HepG2 (cell line): ENCODE data around the gene FBXW8. TPM values are rescaled to one million over a fixed set of nuclear protein-coding genes. Genes with fewer than 3 reads are reported as not detected.

Source experiments
- ATAC-seq: fragments of 200-7000 bp; cut with Tn5 transposase; 3 replicates; pipeline ENCODE4 v1.9.1; 2020; ENCODE audit warnings: mild to moderate bottlenecking, moderate library complexity
- BruUV-seq: library from RNA; stranded (reverse); fragments of 400-500 nt; replicated peaks from 2 replicates; lab custom pipeline; 2021; lab: Mats Ljungman, UMichigan
- CTCF ChIA-PET: fragments of 300-600 bp; formaldehyde crosslinking; extraction: SDS; loops from one replicate; lab custom pipeline; 2021; ENCODE audit warnings: low total read pairs, inconsistent platforms, low intra/inter-chr PET ratio; lab: Yijun Ruan, JAX
- POLR2A ChIA-PET: fragments of 350-600 bp; sonication (Branson Sonifier 250); formaldehyde crosslinking; loops from one replicate; lab custom pipeline; 2020; ENCODE audit warnings: antibody characterized with exemption, inconsistent platforms; lab: Yijun Ruan, JAX
- DNase-seq: peaks from one replicate; pipeline ENCODE4 v3.0.0-alpha.2; 2015; ENCODE audit warnings: low spot score
- FAIRE-seq: peaks from 3 replicates; lab custom pipeline; 2011; peaks lifted over from hg19 to GRCh38; lab: Jason Lieb, UNC
- H2AFZ ChIP-seq: one replicate; pipeline ENCODE4 v1.6.1; 2011; ENCODE audit warnings: low read length, inconsistent platforms
- H3K27ac ChIP-seq: fragments of 300-600 bp; 3 replicates; pipeline ENCODE4 v1.8.0; 2011; ENCODE audit warnings: mixed run types, mild to moderate bottlenecking, mixed read lengths, low read length, inconsistent platforms; ENCODE audit not compliant: insufficient read depth; ENCODE audit errors: extremely low read length
- H3K27me3 ChIP-seq, 2 experiments: fragments of 200-600 bp in 1 of 2; 2 replicates in 1 of 2; 3 replicates in 1 of 2; pipeline versions ENCODE4 v1.6.0 to v1.8.0; 2011; ENCODE audit warnings: low read length in 2 of 2, mild to moderate bottlenecking in 2 of 2, moderate library complexity in 2 of 2, inconsistent platforms in 1 of 2; ENCODE audit not compliant: insufficient read depth in 2 of 2, control insufficient read depth in 1 of 2
- H3K36me3 ChIP-seq, 2 experiments: fragments of 200-600 bp in 1 of 2; replicated peaks in 1 of 2; 2 replicates in 1 of 2; 3 replicates in 1 of 2; pipeline versions ENCODE4 v1.5.1 to v1.8.0; 2011; ENCODE audit warnings: low read length in 2 of 2, inconsistent platforms in 1 of 2; ENCODE audit not compliant: insufficient read depth in 2 of 2, control insufficient read depth in 1 of 2
- H3K4me1 ChIP-seq: 2 replicates; pipeline ENCODE4 v1.5.1; 2012; ENCODE audit warnings: low read length, inconsistent platforms; ENCODE audit not compliant: insufficient read depth
- H3K4me2 ChIP-seq: 2 replicates; pipeline ENCODE4 v1.6.0; 2011; ENCODE audit warnings: low read depth, low read length, inconsistent platforms
- H3K4me3 ChIP-seq, 3 experiments: fragments of 200-600 bp in 1 of 3; sonication (generic), shearing (Covaris generic) in 1 of 3; replicated peaks in 1 of 3; 2 replicates each; pipeline ENCODE4 v1.5.1; 2011 to 2016; ENCODE audit warnings: low read length in 3 of 3, inconsistent platforms in 2 of 3, low read depth in 2 of 3, mild to moderate bottlenecking in 2 of 3, control low read depth in 1 of 3, mixed read lengths in 1 of 3; ENCODE audit not compliant: insufficient read depth in 1 of 3
- H3K79me2 ChIP-seq: one replicate; pipeline ENCODE4 v1.6.1; 2011; ENCODE audit warnings: low read length, inconsistent platforms; ENCODE audit not compliant: insufficient read depth
- H3K9ac ChIP-seq: 2 replicates; pipeline ENCODE4 v1.6.0; 2011; ENCODE audit warnings: mild to moderate bottlenecking, low read depth, low read length, inconsistent platforms; ENCODE audit not compliant: insufficient read depth
- H3K9me3 ChIP-seq: 2 replicates; pipeline ENCODE4 v1.5.1; 2012; ENCODE audit warnings: mild to moderate bottlenecking, low read length
- H4K20me1 ChIP-seq: 2 replicates; pipeline ENCODE4 v1.6.0; 2011; ENCODE audit warnings: inconsistent platforms, mild to moderate bottlenecking, low read length, moderate library complexity; ENCODE audit not compliant: insufficient read depth
- GABPB1 ChIP-seq: IDR thresholded peaks from 2 replicates; pipeline ENCODE4 v1.6.1; 2016; ENCODE audit warnings: mild to moderate bottlenecking, missing genetic modification reagents, moderate library complexity, missing compliant biosample characterization
- ISL2 ChIP-seq: sonication (generic); formaldehyde crosslinking; IDR thresholded peaks from 2 replicates; pipeline ENCODE4 v1.5.0; 2020; ENCODE audit warnings: missing genetic modification reagents
- MXD4 ChIP-seq: IDR thresholded peaks from 2 replicates; pipeline ENCODE4 v1.6.1; 2016; ENCODE audit warnings: mild to moderate bottlenecking, missing biosample characterization, missing genetic modification reagents
- NR2F1 ChIP-seq, 2 experiments: fragments of 450-650 bp in 1 of 2; formaldehyde crosslinking in 1 of 2; IDR thresholded peaks; 2 replicates each; pipeline versions ENCODE4 v1.5.0 to v1.6.1; 2016 to 2020; ENCODE audit warnings: mild to moderate bottlenecking in 1 of 2, missing compliant biosample characterization in 1 of 2, missing genetic modification reagents in 1 of 2, moderate library complexity in 1 of 2
- NR3C1 ChIP-seq: sonication (generic); formaldehyde crosslinking; IDR thresholded peaks from 2 replicates; pipeline ENCODE4 v1.4.0; 2020; ENCODE audit warnings: missing genetic modification reagents
- PHF20 ChIP-seq: sonication (generic); formaldehyde crosslinking; IDR thresholded peaks from 2 replicates; pipeline ENCODE4 v1.5.0; 2020; ENCODE audit warnings: mild to moderate bottlenecking, missing genetic modification reagents
- PRPF4 ChIP-seq: fragments of 200-400 bp; formaldehyde crosslinking; IDR thresholded peaks from 2 replicates; pipeline ENCODE4 v1.6.1; 2016; ENCODE audit warnings: low read length, low read depth; ENCODE audit not compliant: poor library complexity, severe bottlenecking
- RNF2 ChIP-seq: fragments of 450-650 bp; conservative IDR thresholded peaks from 2 replicates; pipeline ENCODE4 v1.6.1; 2016; ENCODE audit warnings: low read depth
- ZBTB1 ChIP-seq: sonication (generic); formaldehyde crosslinking; IDR thresholded peaks from 2 replicates; pipeline ENCODE4 v1.4.0; 2020; ENCODE audit warnings: missing genetic modification reagents, borderline replicate concordance
- ZBTB33 ChIP-seq: sonication (generic); formaldehyde crosslinking; IDR thresholded peaks from 2 replicates; pipeline ENCODE4 v1.4.0; 2020; ENCODE audit warnings: missing genetic modification reagents
- ZBTB38 ChIP-seq: sonication (generic); formaldehyde crosslinking; IDR thresholded peaks from 2 replicates; pipeline ENCODE4 v1.5.1; 2020; ENCODE audit warnings: mild to moderate bottlenecking, missing genetic modification reagents
- ZFP36L2 ChIP-seq: sonication (generic); formaldehyde crosslinking; IDR thresholded peaks from 2 replicates; pipeline ENCODE4 v1.4.0; 2020; ENCODE audit warnings: missing genetic modification reagents
- ZNF768 ChIP-seq: sonication (generic); formaldehyde crosslinking; IDR thresholded peaks from 2 replicates; pipeline ENCODE4 v1.4.0; 2020; ENCODE audit warnings: missing genetic modification reagents
- WGBS: methylation state at CpG from one replicate; pipeline ENCODE4 v1.1.6; 2017; ENCODE audit warnings: low lambda C conversion rate; 5-methylcytosine and 5-hydroxymethylcytosine counted together
- in situ Hi-C: cut with HindIII; loops from 2 replicates; pipeline ENCODE4 v1.10.0; 2017; ENCODE audit warnings: low pct_unique_long_range_greater_than_20kb; ENCODE audit not compliant: extremely low pct_ligation_motif_present
- intact Hi-C: fragments of 100-400 bp; cut with micrococcal nuclease; formaldehyde crosslinking; loops from one replicate; pipeline ENCODE4 v1.10.0; 2022; ENCODE audit not compliant: unreplicated experiment
- polyA plus RNA-seq, 8 experiments: library from polyadenylated mRNA; depleted of rRNA in 3 of 8; stranded (reverse) in 7 of 8; unstranded in 1 of 8; fragments of >200 nt; fragmentation: Illumina TruSeq in 4 of 8; extraction: Trizol in 4 of 8; gene quantifications; 2 replicates each; pipeline versions ENCODE4 v1.2.1 to v1.2.3, GENCODE V29; 2011 to 2016; ENCODE audit warnings: low read depth in 4 of 8, missing spikeins in 1 of 8, mixed read lengths in 1 of 8; ENCODE audit not compliant: insufficient read depth in 1 of 8
- total RNA-seq, 5 experiments: library from RNA; depleted of rRNA; stranded (reverse); fragments of >200 nt; fragmentation: Illumina TruSeq; extraction: Trizol; gene quantifications; 2 replicates each; pipeline ENCODE4 v1.2.3, GENCODE V29; 2016; ENCODE audit warnings: low read depth in 1 of 5
- TF ChIP-seq, protein P1 (sequence below): sonication (generic); formaldehyde crosslinking; IDR thresholded peaks from 2 replicates; pipeline ENCODE4 v1.8.0; 2022; ENCODE audit warnings: missing genetic modification reagents, low read depth, mild to moderate bottlenecking, borderline replicate concordance
- TF ChIP-seq, protein P2 (sequence below): sonication (generic); formaldehyde crosslinking; IDR thresholded peaks from 2 replicates; pipeline ENCODE4 v1.4.0; 2020; ENCODE audit warnings: missing genetic modification reagents, borderline replicate concordance

FBXW8 gene
- total and polyA plus RNA-seq, 2 of the 13 experiments (the other 11 are each of a cell fraction or from before 2014, with no cell fraction given) = 5.1 to 5.9 TPM

- Histone ChIP-seq H3K79me2 (no peaks in the 10 kb centered on the region), H2AFZ (no peak overlapping the region), H3K4me3 (no peak overlapping the region), H3K4me1 (peaks cover 90% of the 10 kb centered on the region), H4K20me1 (no peaks in the 10 kb centered on the region), H3K4me2 (peak overlapping the region; percentile 84; the same call in 1 of the 2 replicates), H3K36me3 (peaks cover 10 to 29% of the 10 kb centered on the region in 2 experiments), H3K9ac (peak overlapping the region; percentile 79; the same call in 1 of the 2 replicates), H3K27me3 (no peaks in the 10 kb centered on the region), H3K9me3 (no peaks in the 10 kb centered on the region), H3K27ac (peak overlapping the region; percentile 99)
- BruUV-seq = no TSS peak
- DNase-seq (no peak), FAIRE-seq (no peak), ATAC-seq (no peak)
- WGBS = 85% methylated on average over 21 of the region's 27 CpGs
- POLR2A ChIA-PET = no interaction called here
- in situ Hi-C loops (loop anchor here (5.0 kb wide), 1 partner anchor 51 kb away; the partner anchor contains the start of gene TESC), intact Hi-C loops (no loop called here)
- CTCF ChIA-PET = interaction anchor here (2.1 kb wide), 1 partner anchor 21 kb away, joined by 8 read pairs; no protein-coding TSS in a partner anchor
- TF ChIP-seq PRPF4 (peak; percentile 95), GABPB1 (CRISPR knock-in tag) (peak; percentile 38; the same call in 1 of the 2 replicates), ISL2 (no peak), PHF20 (CRISPR knock-in tag) (no peak), ZBTB38 (CRISPR knock-in tag) (peak; percentile 99), NR2F1 (CRISPR knock-in tag; IDR thresholded peaks at IDR 0.05) (0 out of 4 replicates have a peak, but pooled peaks of 1 of the 2 experiments have one; percentile 1), MXD4 (CRISPR knock-in tag) (0 out of 2 replicates have a peak, but pooled peaks have one; percentile 4), ZFP36L2 (CRISPR knock-in tag) (no peak), ZBTB1 (CRISPR knock-in tag) (no peak), ZBTB33 (CRISPR knock-in tag) (peak; percentile 27; the same call in 1 of the 2 replicates), RNF2 (no peak), NR3C1 (CRISPR knock-in tag) (no peak), ZNF768 (no peak)
- TF ChIP-seq, protein P1, sequence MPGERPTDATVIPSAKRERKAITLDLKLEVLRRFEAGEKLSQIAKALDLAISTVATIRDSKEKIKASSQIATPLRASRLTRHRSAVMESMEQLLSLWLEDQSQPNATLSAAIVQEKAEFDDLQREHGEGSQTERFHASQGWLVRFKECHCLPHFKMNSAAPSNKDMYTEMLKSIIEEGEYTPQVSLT (CRISPR knock-in tag) = no peak
- TF ChIP-seq, protein P2, sequence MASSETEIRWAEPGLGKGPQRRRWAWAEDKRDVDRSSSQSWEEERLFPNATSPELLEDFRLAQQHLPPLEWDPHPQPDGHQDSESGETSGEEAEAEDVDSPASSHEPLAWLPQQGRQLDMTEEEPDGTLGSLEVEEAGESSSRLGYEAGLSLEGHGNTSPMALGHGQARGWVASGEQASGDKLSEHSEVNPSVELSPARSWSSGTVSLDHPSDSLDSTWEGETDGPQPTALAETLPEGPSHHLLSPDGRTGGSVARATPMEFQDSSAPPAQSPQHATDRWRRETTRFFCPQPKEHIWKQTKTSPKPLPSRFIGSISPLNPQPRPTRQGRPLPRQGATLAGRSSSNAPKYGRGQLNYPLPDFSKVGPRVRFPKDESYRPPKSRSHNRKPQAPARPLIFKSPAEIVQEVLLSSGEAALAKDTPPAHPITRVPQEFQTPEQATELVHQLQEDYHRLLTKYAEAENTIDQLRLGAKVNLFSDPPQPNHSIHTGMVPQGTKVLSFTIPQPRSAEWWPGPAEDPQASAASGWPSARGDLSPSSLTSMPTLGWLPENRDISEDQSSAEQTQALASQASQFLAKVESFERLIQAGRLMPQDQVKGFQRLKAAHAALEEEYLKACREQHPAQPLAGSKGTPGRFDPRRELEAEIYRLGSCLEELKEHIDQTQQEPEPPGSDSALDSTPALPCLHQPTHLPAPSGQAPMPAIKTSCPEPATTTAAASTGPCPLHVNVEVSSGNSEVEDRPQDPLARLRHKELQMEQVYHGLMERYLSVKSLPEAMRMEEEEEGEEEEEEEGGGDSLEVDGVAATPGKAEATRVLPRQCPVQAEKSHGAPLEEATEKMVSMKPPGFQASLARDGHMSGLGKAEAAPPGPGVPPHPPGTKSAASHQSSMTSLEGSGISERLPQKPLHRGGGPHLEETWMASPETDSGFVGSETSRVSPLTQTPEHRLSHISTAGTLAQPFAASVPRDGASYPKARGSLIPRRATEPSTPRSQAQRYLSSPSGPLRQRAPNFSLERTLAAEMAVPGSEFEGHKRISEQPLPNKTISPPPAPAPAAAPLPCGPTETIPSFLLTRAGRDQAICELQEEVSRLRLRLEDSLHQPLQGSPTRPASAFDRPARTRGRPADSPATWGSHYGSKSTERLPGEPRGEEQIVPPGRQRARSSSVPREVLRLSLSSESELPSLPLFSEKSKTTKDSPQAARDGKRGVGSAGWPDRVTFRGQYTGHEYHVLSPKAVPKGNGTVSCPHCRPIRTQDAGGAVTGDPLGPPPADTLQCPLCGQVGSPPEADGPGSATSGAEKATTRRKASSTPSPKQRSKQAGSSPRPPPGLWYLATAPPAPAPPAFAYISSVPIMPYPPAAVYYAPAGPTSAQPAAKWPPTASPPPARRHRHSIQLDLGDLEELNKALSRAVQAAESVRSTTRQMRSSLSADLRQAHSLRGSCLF (CRISPR knock-in tag) = no peak
These were observed 135.7 kb downstream of the FBXW8 start for GRCh38 chr12:117046425-117046824.
